Measurements from ENCODE around the gene NTN4.
"Not testable (repeated sequence)": the region's sequence is repeated elsewhere in the genome, so short reads cannot be mapped to it uniquely, and the experiment has no call there.

Gene NTN4

GRCh38 chr12:95671265-95671664 is 119.3 kb downstream of the NTN4 start:
- no peak for DNase-seq (ENCODE audit: low read depth in 1 of 2, low spot score in 1 of 2)

GRCh38 chr12:95663525-95663924 is 127.0 kb downstream of the NTN4 start:
- DNase-seq (ENCODE audit: low read depth in 1 of 2, low spot score in 1 of 2), result no peak

- no peak for DNase-seq (ENCODE audit: low read depth in 1 of 2, low spot score in 1 of 2)
Measured at GRCh38 chr12:95661360-95661759, 129.2 kb downstream of the NTN4 start.

GRCh38 chr12:95658386-95658785 is 132.2 kb downstream of the NTN4 start:
- no peak for DNase-seq (ENCODE audit: low read depth in 1 of 2, low spot score in 1 of 2)

- not testable (repeated sequence) for DNase-seq (ENCODE audit: low read depth in 1 of 2, low spot score in 1 of 2)
Measured at GRCh38 chr12:95654665-95655064, 135.9 kb downstream of the NTN4 start.

GRCh38 chr12:95653771-95654546 is 136.6 kb downstream of the NTN4 start:
- no peak for DNase-seq (ENCODE audit: low read depth in 1 of 2, low spot score in 1 of 2)

GRCh38 chr12:95651681-95652080 is 138.9 kb downstream of the NTN4 start:
- DNase-seq (ENCODE audit: low read depth in 1 of 2, low spot score in 1 of 2), result no peak

- no peak for DNase-seq (ENCODE audit: low read depth in 1 of 2, low spot score in 1 of 2)
Measured at GRCh38 chr12:95648990-95649791, 141.4 kb downstream of the NTN4 start.

- DNase-seq (ENCODE audit: low read depth in 1 of 2, low spot score in 1 of 2), result no peak
Measured at GRCh38 chr12:95646781-95647190, 143.8 kb downstream of the NTN4 start.

GRCh38 chr12:95643256-95643655 is 147.3 kb downstream of the NTN4 start:
- DNase-seq (ENCODE audit: low read depth in 1 of 2, low spot score in 1 of 2), result no peak

- DNase-seq (ENCODE audit: low read depth in 1 of 2, low spot score in 1 of 2), result no peak
Measured at GRCh38 chr12:95642583-95642982, 148.0 kb downstream of the NTN4 start.

- DNase-seq (ENCODE audit: low read depth in 1 of 2, low spot score in 1 of 2), result no peak
Measured at GRCh38 chr12:95641299-95641952, 149.1 kb downstream of the NTN4 start.

- no peak for DNase-seq (ENCODE audit: low read depth in 1 of 2, low spot score in 1 of 2)
Measured at GRCh38 chr12:95640516-95640915, 150.0 kb downstream of the NTN4 start.

GRCh38 chr12:95637471-95638155 is 153.0 kb downstream of the NTN4 start:
- no peak for DNase-seq (ENCODE audit: low read depth in 1 of 2, low spot score in 1 of 2)

- DNase-seq (ENCODE audit: low read depth in 1 of 2, low spot score in 1 of 2), result no peak
Measured at GRCh38 chr12:95637010-95637409, 153.6 kb downstream of the NTN4 start.

- no peak for DNase-seq (ENCODE audit: low read depth in 1 of 2, low spot score in 1 of 2)
Measured at GRCh38 chr12:95634622-95635621, 155.6 kb downstream of the NTN4 start.

- no peak for DNase-seq (ENCODE audit: low read depth in 1 of 2, low spot score in 1 of 2)
Measured at GRCh38 chr12:95633732-95634465, 156.7 kb downstream of the NTN4 start.

GRCh38 chr12:95633049-95633731 is 157.4 kb downstream of the NTN4 start:
- no peak for DNase-seq (ENCODE audit: low read depth in 1 of 2, low spot score in 1 of 2)

GRCh38 chr12:95630496-95630895 is 160.1 kb downstream of the NTN4 start:
- no peak for DNase-seq (ENCODE audit: low read depth in 1 of 2, low spot score in 1 of 2)

Measured in stimulated activated CD4-positive, alpha-beta T cell treated with anti-CD3 and anti-CD28 coated beads, Interleukin-15, amount 100 ng/mL, for 1 hour (primary cell).